Suprapubic skin (tissue), 4 donors: Measurements from ENCODE around the gene RXRA. TPM values are rescaled to one million over a fixed set of nuclear protein-coding genes. Genes with fewer than 3 reads are reported as not detected.

Experiments
- DNase-seq, 2 donors: peaks; one replicate each; pipeline ENCODE4 v3.0.0-alpha.2; 2019; ENCODE audit warnings: low spot score in 2 of 2
- H3K27ac ChIP-seq: fragments of 200-600 bp; sonication (generic); one replicate; pipeline ENCODE4 v1.5.1; 2019
- H3K27me3 ChIP-seq: fragments of 200-600 bp; sonication (generic); one replicate; pipeline ENCODE4 v1.5.1; 2019
- H3K36me3 ChIP-seq: fragments of 200-600 bp; sonication (generic); one replicate; pipeline ENCODE4 v1.5.1; 2019
- H3K4me1 ChIP-seq: fragments of 200-600 bp; sonication (generic); one replicate; pipeline ENCODE4 v1.5.1; 2019
- H3K4me3 ChIP-seq: fragments of 200-600 bp; sonication (generic); one replicate; pipeline ENCODE4 v1.5.1; 2019; ENCODE audit warnings: mild to moderate bottlenecking
- H3K9me3 ChIP-seq: fragments of 200-600 bp; sonication (generic); one replicate; pipeline ENCODE4 v1.5.1; 2019
- CTCF ChIP-seq, 2 donors: fragments of 200-600 bp in 1 of 2; fragments of 450-650 bp in 1 of 2; sonication (generic) in 1 of 2; IDR thresholded peaks; one replicate each; pipeline ENCODE4 v1.5.1; 2016 to 2019; ENCODE audit warnings: antibody characterized with exemption in 2 of 2, mild to moderate bottlenecking in 1 of 2, moderate library complexity in 1 of 2
- EP300 ChIP-seq: sonication (generic); formaldehyde crosslinking; IDR thresholded peaks from one replicate; pipeline ENCODE4 v1.6.1; 2017; ENCODE audit warnings: antibody characterized with exemption
- POLR2A ChIP-seq, 2 donors: fragments of 450-650 bp; IDR thresholded peaks; one replicate each; pipeline ENCODE4 v1.6.1; 2017; ENCODE audit warnings: antibody characterized with exemption in 2 of 2, mild to moderate bottlenecking in 2 of 2, moderate library complexity in 2 of 2
- POLR2AphosphoS5 ChIP-seq, 3 donors: sonication (generic); formaldehyde crosslinking; IDR thresholded peaks; one replicate each; pipeline ENCODE4 v1.6.1; 2017; ENCODE audit warnings: antibody characterized with exemption in 3 of 3
- WGBS: methylation state at CpG from one replicate; pipeline ENCODE4 v1.1.5; 2018; 5-methylcytosine and 5-hydroxymethylcytosine counted together
- total RNA-seq, 4 donors: library from RNA; depleted of rRNA; stranded (reverse); fragments of >200 nt; gene quantifications; one replicate each; pipeline ENCODE4 v1.1.0, GENCODE V29; 2016

Gene RXRA
- total RNA-seq, 4 donors from 2014 or later, result 165 to 240 (median 185) TPM

DNA sequence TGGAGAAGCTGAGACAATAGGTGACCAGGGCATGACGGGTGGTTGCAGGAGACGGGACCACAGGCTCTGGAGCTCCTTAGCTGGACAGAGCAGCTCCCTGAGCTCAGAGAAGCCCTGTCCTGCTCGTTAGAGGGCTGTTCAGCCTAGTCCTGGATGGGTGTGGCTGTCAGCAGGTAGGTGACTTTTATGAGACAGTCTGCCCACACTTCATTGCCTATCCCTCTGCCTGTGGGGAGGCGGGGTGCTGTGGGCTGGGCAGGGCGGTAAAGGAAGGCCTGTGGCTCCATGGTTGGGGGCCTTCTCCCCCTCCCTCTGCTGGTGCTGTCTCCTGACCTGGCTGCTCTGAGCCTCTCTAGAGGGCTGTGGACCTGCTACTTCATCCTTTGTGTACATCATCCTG, 134.6 kb downstream of the RXRA start:
- Histone ChIP-seq H3K36me3 (no peaks in the 10 kb centered on the region), H3K4me1 (peaks cover 31% of the 10 kb centered on the region), H3K4me3 (no peak overlapping the region), H3K9me3 (no peaks in the 10 kb centered on the region), H3K27me3 (peaks cover 17% of the 10 kb centered on the region), H3K27ac (no peak overlapping the region)
- TF ChIP-seq POLR2AphosphoS5 (IDR thresholded peaks at IDR 0.05), result no peak
- no peak for TF ChIP-seq POLR2A (IDR thresholded peaks at IDR 0.05)
- no peak for TF ChIP-seq EP300
- TF ChIP-seq CTCF (IDR thresholded peaks at IDR 0.05), result no peak
- WGBS, result 75% methylated on average over 2 of the region's 5 CpGs
- no peak for DNase-seq

DNA sequence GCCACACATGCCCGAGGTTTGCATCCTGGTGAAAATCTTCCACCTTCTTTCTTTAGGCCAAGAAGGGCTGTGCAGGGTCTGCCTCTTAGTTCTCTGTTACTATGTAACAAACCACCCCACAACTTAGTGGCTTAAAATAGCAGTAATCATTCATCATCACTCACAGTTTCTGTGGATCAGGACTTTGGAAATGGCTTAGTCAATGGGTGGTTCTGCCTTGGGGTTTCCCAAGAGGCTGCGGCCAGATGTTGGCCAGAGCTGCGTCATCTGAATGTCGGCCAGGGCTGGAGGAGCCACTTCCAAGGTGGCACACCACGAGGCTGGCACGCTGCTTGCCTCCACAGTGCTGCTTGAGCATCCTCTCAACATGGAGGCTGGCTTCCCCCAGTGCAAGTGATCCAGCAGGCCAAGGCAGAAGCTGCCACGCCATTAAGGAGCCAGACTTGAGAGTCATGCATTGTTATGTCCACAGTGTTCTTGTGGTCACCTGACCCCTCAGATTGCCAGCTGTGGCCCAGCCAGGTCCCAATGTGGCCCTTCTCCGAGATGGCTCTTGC, 135.2 kb downstream of the RXRA start:
- Histone ChIP-seq H3K4me3 (no peak overlapping the region), H3K36me3 (no peaks in the 10 kb centered on the region), H3K27me3 (peaks cover 17% of the 10 kb centered on the region), H3K9me3 (no peaks in the 10 kb centered on the region), H3K4me1 (peaks cover 25% of the 10 kb centered on the region), H3K27ac (no peak overlapping the region)
- WGBS, result 95% methylated on average over 8 of the region's 8 CpGs
- TF ChIP-seq POLR2AphosphoS5 (IDR thresholded peaks at IDR 0.05), result no peak
- TF ChIP-seq CTCF (IDR thresholded peaks at IDR 0.05), result no peak
- TF ChIP-seq EP300, result no peak
- TF ChIP-seq POLR2A (IDR thresholded peaks at IDR 0.05), result no peak
- DNase-seq, result no peak

- no peak for DNase-seq
- H3K36me3 ChIP-seq, result no peaks in the 10 kb centered on the region
- 72% methylated on average over 13 of the region's 13 CpGs for WGBS
These were observed 136.1 kb downstream of the RXRA start for GRCh38 chr9:134462318-134462717.

DNA sequence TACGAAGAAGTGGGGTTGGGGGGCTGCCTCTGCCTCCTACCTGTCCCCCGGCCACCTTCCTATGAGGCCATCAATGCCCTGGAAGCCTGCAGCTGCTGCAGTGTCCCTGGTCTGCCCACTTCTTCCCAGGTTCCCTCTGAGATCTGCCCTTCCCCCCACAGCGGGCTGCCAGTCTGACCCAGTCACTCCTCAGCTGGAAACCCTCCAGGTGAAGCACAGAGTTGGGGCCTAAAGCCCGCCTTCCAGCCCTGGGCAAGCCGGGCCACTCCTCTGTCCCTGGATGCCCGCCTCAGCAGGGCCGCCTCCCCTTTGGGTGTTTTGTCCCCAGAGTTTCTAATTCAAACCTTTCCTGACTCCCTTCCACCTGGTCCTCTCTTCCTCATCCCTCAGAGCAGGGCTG, 137.0 kb downstream of the RXRA start:
- TF ChIP-seq CTCF (IDR thresholded peaks at IDR 0.05), result no peak
- TF ChIP-seq EP300, result no peak
- TF ChIP-seq POLR2AphosphoS5 (IDR thresholded peaks at IDR 0.05), result no peak
- no peak for TF ChIP-seq POLR2A (IDR thresholded peaks at IDR 0.05)
- Histone ChIP-seq H3K4me1 (peaks cover 9% of the 10 kb centered on the region), H3K27ac (no peak overlapping the region), H3K36me3 (no peaks in the 10 kb centered on the region), H3K9me3 (no peaks in the 10 kb centered on the region), H3K27me3 (peaks cover 17% of the 10 kb centered on the region), H3K4me3 (no peak overlapping the region)
- WGBS, result 70% methylated on average over 6 of the region's 7 CpGs
- no peak for DNase-seq

More at GRCh38 chr9:134462318-134462717, 136.1 kb downstream of the RXRA start:
- peaks cover 17% of the 10 kb centered on the region for H3K4me1 ChIP-seq
- no peak for TF ChIP-seq EP300
- TF ChIP-seq POLR2A (IDR thresholded peaks at IDR 0.05), result no peak
- TF ChIP-seq CTCF (IDR thresholded peaks at IDR 0.05), result no peak
- TF ChIP-seq POLR2AphosphoS5 (IDR thresholded peaks at IDR 0.05), result no peak
- H3K9me3 ChIP-seq, result no peaks in the 10 kb centered on the region
- no peak overlapping the region for H3K4me3 ChIP-seq
- no peak overlapping the region for H3K27ac ChIP-seq
- peaks cover 17% of the 10 kb centered on the region for H3K27me3 ChIP-seq

- 75% methylated on average over 16 of the region's 20 CpGs for WGBS
These were observed 140.8 kb downstream of the RXRA start for GRCh38 chr9:134466869-134467616.

More at GRCh38 chr9:134466869-134467616, 140.8 kb downstream of the RXRA start:
- H3K36me3 ChIP-seq, result no peaks in the 10 kb centered on the region
- TF ChIP-seq EP300 (no peak), POLR2AphosphoS5 (IDR thresholded peaks at IDR 0.05) (no peak), CTCF (IDR thresholded peaks at IDR 0.05) (no peak), POLR2A (IDR thresholded peaks at IDR 0.05) (no peak)
- peaks cover 13% of the 10 kb centered on the region for H3K27me3 ChIP-seq
- peaks cover 10% of the 10 kb centered on the region for H3K4me1 ChIP-seq
- H3K9me3 ChIP-seq, result no peaks in the 10 kb centered on the region
- DNase-seq, result no peak
- no peak overlapping the region for H3K4me3 ChIP-seq
- H3K27ac ChIP-seq, result no peak overlapping the region
